PC-9 (cell line): ENCODE data around the gene GATAD2B. TPM values are rescaled to one million over a fixed set of nuclear protein-coding genes. Genes with fewer than 3 reads are reported as not detected.
A peak's percentile ranks its signal among the peaks of the same experiment; 100 is the strongest.

Experiments used
- BruUV-seq: library from RNA; stranded (reverse); fragments of 400-500 nt; replicated peaks from 2 replicates; lab custom pipeline; 2021; lab: Mats Ljungman, UMichigan
- CTCF ChIA-PET: fragments of 300-600 bp; sonication (Branson Sonifier 250); formaldehyde crosslinking; loops from one replicate; lab custom pipeline; 2022; ENCODE audit warnings: antibody characterized with exemption; lab: Charles Lee
- POLR2A ChIA-PET: fragments of 300-600 bp; sonication (Branson Sonifier 250); formaldehyde crosslinking; loops from one replicate; lab custom pipeline; 2022; ENCODE audit warnings: antibody characterized with exemption; ENCODE audit not compliant: unreplicated experiment; lab: Charles Lee
- DNase-seq, 2 experiments: peaks; one replicate each; pipeline versions ENCODE4 v3.0.0 to v3.0.0-alpha.2; 2015 to 2022; ENCODE audit warnings: mixed read lengths in 1 of 2
- H2AFZ ChIP-seq: fragments of 200-600 bp; sonication (generic); 2 replicates; pipeline ENCODE4 v1.8.1; 2017; ENCODE audit warnings: antibody characterized with exemption
- H3F3A ChIP-seq: fragments of 200-600 bp; sonication (generic); 2 replicates; pipeline ENCODE4 v1.8.1; 2017; ENCODE audit warnings: antibody characterized with exemption, mild to moderate bottlenecking, low read depth; ENCODE audit not compliant: insufficient read depth
- H3K27ac ChIP-seq: fragments of 200-600 bp; sonication (generic); 2 replicates; pipeline ENCODE4 v1.6.1; 2016; ENCODE audit warnings: mixed run types
- H3K27me3 ChIP-seq: fragments of 200-600 bp; sonication (generic); 2 replicates; pipeline ENCODE4 v1.6.1; 2016; ENCODE audit warnings: low read depth, mixed run types; ENCODE audit not compliant: insufficient read depth
- H3K36me3 ChIP-seq: fragments of 200-600 bp; sonication (generic); 2 replicates; pipeline ENCODE4 v1.6.1; 2016; ENCODE audit warnings: low read depth, mixed run types
- H3K4me1 ChIP-seq: fragments of 200-600 bp; sonication (generic); replicated peaks from 2 replicates; pipeline ENCODE4 v1.6.1; 2016; ENCODE audit warnings: mixed run types; ENCODE audit not compliant: insufficient read depth
- H3K4me2 ChIP-seq: fragments of 200-600 bp; sonication (generic); 2 replicates; pipeline ENCODE4 v1.6.1; 2017; ENCODE audit warnings: mixed run types
- H3K4me3 ChIP-seq: fragments of 200-600 bp; sonication (generic); 2 replicates; pipeline ENCODE4 v1.6.1; 2016; ENCODE audit warnings: mixed run types
- H3K79me2 ChIP-seq: fragments of 200-600 bp; sonication (generic); 2 replicates; pipeline ENCODE4 v1.6.1; 2017; ENCODE audit warnings: low read depth, mixed run types
- H3K9me2 ChIP-seq: fragments of 200-600 bp; sonication (generic); 2 replicates; pipeline ENCODE4 v1.8.1; 2017; ENCODE audit warnings: mild to moderate bottlenecking; ENCODE audit not compliant: insufficient read depth
- H3K9me3 ChIP-seq: fragments of 200-600 bp; sonication (generic); 2 replicates; pipeline ENCODE4 v1.8.1; 2016; ENCODE audit warnings: low read depth; ENCODE audit not compliant: insufficient read depth
- H4K20me1 ChIP-seq: fragments of 200-600 bp; sonication (generic); 2 replicates; pipeline ENCODE4 v1.8.1; 2017; ENCODE audit not compliant: insufficient read depth
- CTCF ChIP-seq: fragments of 200-600 bp; sonication (generic); conservative IDR thresholded peaks from 2 replicates; pipeline ENCODE4 v1.6.1; 2017; ENCODE audit warnings: mixed run types, antibody characterized with exemption, mild to moderate bottlenecking, moderate library complexity
- EZH2 ChIP-seq: fragments of 200-600 bp; sonication (generic); IDR thresholded peaks from 2 replicates; pipeline ENCODE4 v1.8.0; 2017; ENCODE audit warnings: antibody characterized with exemption, low read depth
- intact Hi-C: fragments of 100-400 bp; cut with micrococcal nuclease; formaldehyde crosslinking; loops from one replicate; pipeline ENCODE4 v1.10.0; 2022; ENCODE audit not compliant: unreplicated experiment
- total RNA-seq: library from RNA; stranded (reverse); gene quantifications from 2 replicates; pipeline ENCODE4 v1.2.3, GENCODE V29; 2021

GATAD2B gene
- total RNA-seq, 1 experiment from 2014 or later, result 56.1 TPM

- Histone ChIP-seq H3K4me2 (peak within 1 kb of the TSS; percentile 98), H3K27me3 (no peaks in the 10 kb centered on the region), H3K4me3 (peak within 1 kb of the TSS; percentile 85), H4K20me1 (no peaks in the 10 kb centered on the region), H2AFZ (peak within 1 kb of the TSS; percentile 94), H3K36me3 (peaks cover 8% of the 10 kb centered on the region), H3K9me2 (no peaks in the 10 kb centered on the region), H3K4me1 (peaks cover 10% of the 10 kb centered on the region; the same call in 1 of the 2 replicates), H3K27ac (no peak within 1 kb of the TSS), H3K9me3 (no peaks in the 10 kb centered on the region), H3F3A (peaks cover 16% of the 10 kb centered on the region; the same call in 1 of the 2 replicates), H3K79me2 (peaks cover 19% of the 10 kb centered on the region)
- peak; percentile 59 to 79 for DNase-seq
- CTCF ChIA-PET, result interaction anchor here (0.5 to 1.5 kb wide), 4 partner anchors 10 to 126 kb away, joined by 3 to 6 read pairs (median 5); partner anchors contain the start of gene RAB13
- TF ChIP-seq CTCF (peak; percentile 88), EZH2 (no peak)
- intact Hi-C loops, result loop anchor here (1.0 kb wide), 2 partner anchors 17 to 149 kb away; partner anchors contain the start of gene SLC39A1
- POLR2A ChIA-PET, result interaction anchor here (0.6 to 0.7 kb wide), 4 partner anchors 110 to 985 kb away, joined by 4 to 11 read pairs (median 5); no protein-coding TSS in a partner anchor
- BruUV-seq, result no TSS peak
These were observed 24.0 kb upstream of the GATAD2B start, which contains the start of gene DENND4B for GRCh38 chr1:153946622-153947241. Gene DENND4B (minus strand): TSS chr1:153946718. CDS start chr1:153944374, 2,344 bp downstream.

- TF ChIP-seq CTCF, result no peak
- TF ChIP-seq EZH2, result no peak
- POLR2A ChIA-PET, result interaction anchor here (0.6 to 0.7 kb wide), 3 partner anchors 110 to 986 kb away, joined by 5 to 11 read pairs (median 5); no protein-coding TSS in a partner anchor
- CTCF ChIA-PET, result interaction anchor here (0.5 to 1.5 kb wide), 6 partner anchors 11 to 148 kb away, joined by 3 to 6 read pairs (median 4); partner anchors contain the start of gene RAB13
- Histone ChIP-seq H3K4me3 (peak overlapping the region; percentile 85), H2AFZ (peak overlapping the region; percentile 94), H3K36me3 (peaks cover 8% of the 10 kb centered on the region), H3K4me2 (peak overlapping the region; percentile 98), H3K27ac (no peak overlapping the region), H3K9me3 (no peaks in the 10 kb centered on the region), H4K20me1 (no peaks in the 10 kb centered on the region), H3K9me2 (no peaks in the 10 kb centered on the region), H3K4me1 (peaks cover 10% of the 10 kb centered on the region; the same call in 1 of the 2 replicates), H3F3A (peaks cover 16% of the 10 kb centered on the region; the same call in 1 of the 2 replicates), H3K27me3 (no peaks in the 10 kb centered on the region), H3K79me2 (peaks cover 19% of the 10 kb centered on the region)
- DNase-seq, result peak in 1 of 2 experiments; percentile 64
- intact Hi-C loops, result loop anchor here (1.0 kb wide), 3 partner anchors 17 to 149 kb away; partner anchors contain the start of genes RAB13 and SLC39A1
- BruUV-seq, result TSS peak; percentile 32
These were observed 23.2 kb upstream of the GATAD2B start for GRCh38 chr1:153945795-153946621.
